Heart left ventricle (tissue), 16 donors: ENCODE measurements around the gene LACC1. TPM values are rescaled to one million over a fixed set of nuclear protein-coding genes. Genes with fewer than 3 reads are reported as not detected.

Experiments used
- ATAC-seq, 4 donors: fragments of 200-7000 bp; cut with Tn5 transposase; one replicate each; pipeline ENCODE4 v1.9.1; 2020 to 2022; ENCODE audit warnings: moderate library complexity in 4 of 4, mild to moderate bottlenecking in 3 of 4, moderate number of reproducible peaks in 1 of 4
- DNase-seq, 5 donors: peaks; one replicate each; pipeline ENCODE4 v3.0.0-alpha.2; 2020
- H3K27ac ChIP-seq, 12 donors: fragments of 200-600 bp; sonication (generic) in 4 of 12; one replicate each; pipeline versions ENCODE4 v1.5.0 to v1.8.0; 2016 to 2022; ENCODE audit warnings: mild to moderate bottlenecking in 2 of 12
- H3K27me3 ChIP-seq, 9 donors: fragments of 200-600 bp; sonication (generic) in 2 of 9; one replicate each; pipeline versions ENCODE4 v1.5.1 to v1.8.0; 2016 to 2022; ENCODE audit warnings: mild to moderate bottlenecking in 3 of 9
- H3K36me3 ChIP-seq, 9 donors: fragments of 200-600 bp; sonication (generic) in 2 of 9; one replicate each; pipeline versions ENCODE4 v1.5.0 to v1.8.0; 2018 to 2022; ENCODE audit warnings: mild to moderate bottlenecking in 2 of 9
- H3K4me1 ChIP-seq, 12 donors: fragments of 200-600 bp; sonication (generic) in 4 of 12; one replicate each; pipeline versions ENCODE4 v1.5.0 to v1.8.0; 2016 to 2022; ENCODE audit warnings: mild to moderate bottlenecking in 3 of 12
- H3K4me3 ChIP-seq, 12 donors: fragments of 200-600 bp; sonication (generic) in 4 of 12; one replicate each; pipeline versions ENCODE4 v1.5.0 to v1.8.0; 2017 to 2022; ENCODE audit warnings: mild to moderate bottlenecking in 9 of 12, moderate library complexity in 4 of 12
- H3K9me3 ChIP-seq, 12 donors: fragments of 200-600 bp; sonication (generic) in 4 of 12; one replicate each; pipeline versions ENCODE4 v1.5.0 to v1.8.0; 2016 to 2022; ENCODE audit warnings: mild to moderate bottlenecking in 1 of 12
- CTCF ChIP-seq, 12 donors: fragments of 200-600 bp; sonication (generic) in 4 of 12; IDR thresholded peaks; one replicate each; pipeline versions ENCODE4 v1.5.0 to v1.8.0; 2018 to 2022; ENCODE audit warnings: antibody characterized with exemption in 12 of 12, mild to moderate bottlenecking in 5 of 12
- POLR2A ChIP-seq, 2 donors: fragments of 450-650 bp; IDR thresholded peaks; one replicate each; pipeline ENCODE4 v1.6.1; 2017; ENCODE audit warnings: antibody characterized with exemption in 2 of 2, mild to moderate bottlenecking in 2 of 2, moderate library complexity in 2 of 2
- WGBS, 4 donors: extraction: QIAGEN DNeasy Blood & Tissue Kit in 2 of 4; methylation state at CpG; one replicate each; pipeline versions ENCODE4 v1.1.5 to v1.1.7; 2013 to 2018; 5-methylcytosine and 5-hydroxymethylcytosine counted together
- intact Hi-C, 10 donors: fragments of 100-400 bp; cut with DNase I; formaldehyde crosslinking; loops; one replicate each; pipeline versions ENCODE4 v1.11.1 to v1.14.2; 2022
- polyA plus RNA-seq, 2 donors: library from polyadenylated mRNA; stranded (reverse); fragments of 200-250 nt; gene quantifications; one replicate each; pipeline ENCODE4 v1.2.3, GENCODE V29; 2013
- total RNA-seq, 9 donors: library from RNA; depleted of rRNA in 2 of 9; stranded (reverse); fragments of >200 nt in 2 of 9; fragmentation: NEBNext Ultra II Directional in 3 of 9; extraction: Animal tissue kit (Norgen Biotek cat#: 25700) in 3 of 9; gene quantifications; one replicate each; pipeline versions ENCODE4 v1.1.0 to v1.2.4, GENCODE V29; 2016 to 2023
- donor health status: ischemic (EF 13 %, LVEDD 7.1; RV severe dilation, severe dysfunction).
- donor health status: healthy with polysubstance abuse.
- donor health status: DM: no; HTN: yes; CAD: no.
- donor health status: DM: no; HTN: no; CAD: no.
- donor health status: ischemic (EF 25% LVEDD 6.9; RV normal size, moderate dysfunction).
- donor health status: ischemic (EF 25% LVEDD 5.7; RV mildly dilated, moderate dysfunction).
- donor health status: healthy.
- donor health status: DM: yes; HTN: yes; CAD: no.
- donor health status: ischemic (EF 35%, LVEDD 5.7; RV mildly dilated, moderate dysfunction).
- donor health status: nonischemic (EF 11% LVEDD 7.7; RV severe dilation, severe dysfunction).
- donor health status: DM: yes; HTN: yes; CAD: no.
- donor health status: PGD.
- donor health status: ischemic (EF 29% LVEDD 5.4; RV normal size, mild dysfunction).
- donor health status: nonischemic (EF 23%, LVEDD 6.1; RV moderate dilation, normal function).

The LACC1 gene
- total and polyA plus RNA-seq, 11 donors = 2.7 to 17.8 (median 4.3) TPM

DNA sequence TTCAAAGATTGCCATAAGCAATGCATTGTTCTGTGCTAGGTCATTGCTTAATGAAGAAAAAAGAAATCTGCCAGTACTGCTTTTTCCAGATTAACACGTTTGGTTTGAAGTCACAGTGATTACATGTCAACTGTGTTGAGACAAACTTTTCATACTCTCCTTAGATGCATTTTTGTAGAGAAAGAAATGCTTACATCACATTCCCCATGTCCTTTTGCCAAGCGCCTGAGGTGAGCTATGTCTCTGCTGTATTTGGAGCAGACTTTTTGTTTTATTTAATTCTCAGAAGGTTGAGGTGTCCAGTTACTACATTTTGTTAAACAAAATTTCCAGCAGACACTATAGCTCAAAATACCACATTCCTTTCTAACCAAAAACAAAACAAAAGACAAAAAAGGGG, 16.2 kb downstream of the LACC1 start:
- intact Hi-C loops = loop anchor here in 1 of 10 donors (5.0 kb wide), 1 partner anchor 556 kb away; no protein-coding TSS in a partner anchor
- peaks cover 0 to 32% (median 0%) of the 10 kb centered on the region in 9 donors for H3K36me3 ChIP-seq
- no peaks in the 10 kb centered on the region for H3K9me3 ChIP-seq
- H3K4me1 ChIP-seq = no peaks in the 10 kb centered on the region
- no peak overlapping the region for H3K27ac ChIP-seq
- H3K4me3 ChIP-seq = no peak overlapping the region
- WGBS, 4 donors = 77 to 79% (median 78%) methylated on average over 2 of the region's 2 CpGs
- TF ChIP-seq CTCF (IDR thresholded peaks at IDR 0.05) (no peak), POLR2A (IDR thresholded peaks at IDR 0.05) (no peak)
- DNase-seq = no peak
- no peak for ATAC-seq
- H3K27me3 ChIP-seq = no peaks in the 10 kb centered on the region

DNA sequence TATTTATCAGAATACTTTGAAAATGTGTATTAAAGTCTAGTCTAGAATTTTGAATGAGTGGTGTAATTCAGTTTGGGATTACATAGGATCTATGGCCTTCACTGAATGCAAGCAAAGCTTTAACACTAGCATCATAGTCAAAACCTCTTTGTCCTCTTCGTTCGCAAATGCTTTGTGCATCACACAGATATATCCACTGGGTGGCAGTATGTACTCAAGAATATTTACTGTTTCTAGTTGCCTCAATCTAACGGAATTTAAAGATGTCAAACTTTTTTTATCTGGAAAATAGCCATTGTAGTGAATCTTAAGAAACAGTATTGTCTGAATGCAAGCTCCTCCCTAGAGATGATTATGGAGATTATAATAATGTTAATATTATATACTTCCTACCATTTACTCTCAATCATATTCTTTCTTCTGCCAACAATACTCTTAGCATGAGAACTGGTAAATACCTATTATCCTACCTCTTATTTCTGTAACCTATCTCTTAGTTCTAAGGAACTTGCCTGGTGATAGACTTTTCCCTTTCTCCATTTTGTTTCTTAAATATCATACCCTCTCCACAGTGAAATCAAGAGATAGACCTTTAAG, 25.8 kb downstream of the LACC1 start:
- Histone ChIP-seq H3K27me3 (peaks cover 0 to 6% (median 0%) of the 10 kb centered on the region in 9 donors), H3K27ac (no peak overlapping the region), H3K4me1 (peaks cover 0 to 14% (median 0%) of the 10 kb centered on the region in 12 donors), H3K36me3 (no peaks in the 10 kb centered on the region), H3K9me3 (no peaks in the 10 kb centered on the region), H3K4me3 (no peak overlapping the region)
- 0 to 1% (median 0%) methylated on average over 3 of the region's 3 CpGs for WGBS, 4 donors
- ATAC-seq (peak in 3 of 4 donors; percentile 65 to 71 (median 66)), DNase-seq (peak in 1 of 5 donors; percentile 14)
- TF ChIP-seq POLR2A (IDR thresholded peaks at IDR 0.05) (no peak), CTCF (IDR thresholded peaks at IDR 0.05) (peak; percentile 61 to 87 (median 82))
- intact Hi-C loops = loop anchor here (1.0 to 10.0 kb wide), 22 partner anchors 142 to 1069 kb away; no protein-coding TSS in a partner anchor

DNA sequence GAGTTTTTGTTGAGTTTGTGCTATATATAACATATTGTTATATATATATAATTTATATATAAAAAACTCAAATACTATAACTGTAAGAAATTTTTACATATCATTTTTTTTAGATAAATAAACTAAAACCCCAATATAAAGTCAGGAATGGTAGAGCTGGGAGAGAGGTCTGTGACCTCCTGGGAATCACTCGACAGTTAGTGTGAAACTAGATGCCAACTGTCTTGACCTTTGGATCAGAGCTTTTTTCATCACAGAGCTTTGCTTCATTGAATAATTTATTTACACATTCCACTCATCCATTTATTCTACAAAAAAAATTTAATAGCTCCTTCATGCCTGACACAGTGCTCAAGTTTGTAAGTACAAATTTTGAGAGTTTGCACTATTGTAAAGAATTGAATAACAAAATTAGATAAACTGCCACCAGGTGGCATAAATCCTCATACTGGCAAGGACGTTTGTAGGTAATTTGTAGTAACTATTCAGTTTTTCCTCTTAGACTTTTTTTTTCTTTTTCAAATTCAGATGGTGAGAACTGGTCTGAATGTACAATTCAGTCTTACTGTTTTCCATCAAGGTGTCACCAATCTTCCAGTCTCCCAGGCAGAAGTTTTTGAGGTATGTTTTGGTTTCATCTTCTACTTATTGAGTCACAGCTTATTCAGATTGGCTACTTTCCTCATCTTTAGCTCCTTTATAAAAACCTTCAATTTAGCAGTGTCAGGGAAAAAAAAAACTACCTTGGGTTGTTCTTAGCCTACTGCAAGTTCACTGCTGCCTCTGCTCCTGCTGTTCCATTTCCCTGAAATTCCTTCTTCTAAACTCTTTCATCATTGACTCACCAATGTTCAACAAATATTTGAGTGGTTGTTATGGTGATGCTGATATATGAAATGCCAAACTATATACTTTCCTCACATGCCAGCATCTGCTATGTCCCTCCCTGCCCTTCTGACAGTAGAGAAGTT, 28.7 kb downstream of the LACC1 start:
- TF ChIP-seq POLR2A (IDR thresholded peaks at IDR 0.05) (no peak), CTCF (IDR thresholded peaks at IDR 0.05) (peak; percentile 40 to 76 (median 62))
- ATAC-seq (peak in 1 of 4 donors; percentile 9), DNase-seq (no peak)
- Histone ChIP-seq H3K27ac (peak overlapping the region in 3 of 12 donors; percentile 7 to 33 (median 10)), H3K27me3 (peaks cover 0 to 21% (median 0%) of the 10 kb centered on the region in 9 donors), H3K36me3 (no peaks in the 10 kb centered on the region), H3K9me3 (no peaks in the 10 kb centered on the region), H3K4me1 (peaks cover 0 to 34% (median 12%) of the 10 kb centered on the region in 12 donors), H3K4me3 (no peak overlapping the region)
- intact Hi-C loops = loop anchor here (1.0 to 10.0 kb wide), 21 partner anchors 136 to 1066 kb away; no protein-coding TSS in a partner anchor
- 20 to 30% (median 25%) methylated on average over 2 of the region's 2 CpGs for WGBS, 4 donors

- intact Hi-C loops = loop anchor here in 5 of 10 donors (5.0 to 10.0 kb wide), 6 partner anchors 71 to 324 kb away; no protein-coding TSS in a partner anchor
- TF ChIP-seq CTCF (IDR thresholded peaks at IDR 0.05) (no peak), POLR2A (IDR thresholded peaks at IDR 0.05) (no peak)
Measured at GRCh38 chr13:43910856-43911255, 31.2 kb downstream of the LACC1 start.

More at GRCh38 chr13:43910856-43911255, 31.2 kb downstream of the LACC1 start:
- ATAC-seq = no peak
- Histone ChIP-seq H3K36me3 (no peaks in the 10 kb centered on the region), H3K27ac (peak overlapping the region in 4 of 12 donors; percentile 5 to 45 (median 22)), H3K27me3 (peaks cover 0 to 29% (median 0%) of the 10 kb centered on the region in 9 donors), H3K4me3 (no peak overlapping the region), H3K4me1 (peaks cover 0 to 34% (median 12%) of the 10 kb centered on the region in 12 donors), H3K9me3 (no peaks in the 10 kb centered on the region)
- DNase-seq = no peak
